GM19455 (cell line): ENCODE data around the gene OGFOD2.
A peak's percentile ranks its signal among the peaks of the same experiment; 100 is the strongest.

Experiments used
- ATAC-seq: cut with Tn5 transposase; IDR thresholded peaks from one replicate; pipeline ENCODE4 v1.9.1; 2021; ENCODE audit not compliant: unreplicated experiment

Gene OGFOD2

DNA sequence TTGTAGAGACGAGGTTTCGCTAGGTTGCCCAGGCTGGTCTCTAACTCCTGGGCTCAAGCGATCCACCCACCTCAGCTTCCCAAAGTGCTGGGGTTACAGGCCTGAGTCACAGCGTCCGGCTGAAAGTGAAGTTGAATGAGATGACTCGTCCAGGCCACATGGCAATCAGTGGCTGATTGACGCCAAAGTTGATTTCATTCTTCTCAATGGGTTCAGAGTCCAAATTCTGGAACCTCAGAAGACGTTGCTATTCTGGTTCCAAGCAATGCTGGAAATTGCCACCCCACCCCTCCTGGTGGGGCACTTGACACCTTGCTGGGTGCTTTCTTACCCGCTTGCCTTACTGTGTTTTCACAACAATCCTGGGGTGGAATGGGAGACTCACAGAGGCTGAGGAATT lies 23.6 kb upstream of the OGFOD2 start:
- ATAC-seq: no peak

DNA sequence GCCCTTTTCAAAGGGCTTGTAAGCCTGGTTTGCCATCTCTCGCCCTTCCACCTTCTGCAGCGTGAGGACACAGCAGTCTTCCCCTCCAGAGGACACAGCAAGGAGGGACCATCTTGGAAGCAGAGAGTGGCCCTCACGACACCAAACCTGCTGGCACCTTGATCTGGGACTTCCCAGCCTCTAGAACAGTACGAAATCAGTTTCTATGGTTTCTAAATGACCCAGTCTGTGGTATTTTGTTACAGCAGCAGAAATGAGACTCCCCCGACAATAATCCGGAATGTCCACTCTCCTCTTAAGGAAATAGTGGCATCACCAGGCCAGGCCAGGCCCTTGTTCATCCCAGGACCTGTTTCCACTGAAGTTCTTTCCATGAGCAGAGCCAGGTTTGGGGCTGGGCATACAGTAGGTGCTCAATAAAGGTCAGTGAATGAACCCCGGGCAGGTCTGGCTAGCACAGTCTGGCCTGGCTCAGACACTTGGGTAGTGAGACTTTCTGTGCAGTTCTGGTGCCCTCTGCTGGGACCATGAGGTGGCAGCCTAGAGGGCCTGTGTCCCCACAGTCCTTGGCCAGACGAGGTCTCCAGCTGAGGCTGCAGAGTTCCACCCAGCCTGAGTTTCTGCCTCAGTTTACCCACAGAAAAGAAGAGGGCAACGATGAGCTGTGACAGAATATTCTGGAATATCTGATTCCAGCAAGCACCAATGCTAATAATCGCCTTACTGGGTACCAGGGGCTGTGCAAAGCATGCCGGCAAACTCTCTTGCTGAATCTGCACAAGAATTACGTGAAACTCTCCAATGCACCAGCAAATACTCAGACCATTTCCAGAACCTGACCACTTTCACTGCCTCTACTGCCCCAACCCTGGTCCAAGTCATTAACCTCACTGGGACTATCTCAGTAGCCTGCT lies 22.8 kb upstream of the OGFOD2 start:
- ATAC-seq: no peak

DNA sequence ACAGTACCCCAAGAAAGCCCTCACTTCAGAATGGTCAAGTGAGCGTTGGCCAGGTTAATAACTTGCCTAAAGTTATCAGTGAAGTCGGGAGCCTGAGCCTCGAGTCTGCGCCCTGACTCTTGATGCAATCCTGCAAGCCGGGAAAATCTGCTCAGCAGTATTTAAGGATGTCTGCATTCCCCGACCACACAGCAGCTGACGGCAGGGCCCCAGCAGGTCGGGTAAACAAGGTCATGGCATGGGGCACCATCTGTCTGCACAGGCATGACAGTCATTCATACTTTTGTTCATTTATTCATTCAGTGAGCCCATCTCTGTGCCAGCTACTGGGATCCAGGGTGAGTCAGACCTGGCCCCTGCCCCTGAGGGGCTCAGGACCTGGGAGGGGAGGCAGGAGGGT lies 19.9 kb upstream of the OGFOD2 start:
- no peak for ATAC-seq

DNA sequence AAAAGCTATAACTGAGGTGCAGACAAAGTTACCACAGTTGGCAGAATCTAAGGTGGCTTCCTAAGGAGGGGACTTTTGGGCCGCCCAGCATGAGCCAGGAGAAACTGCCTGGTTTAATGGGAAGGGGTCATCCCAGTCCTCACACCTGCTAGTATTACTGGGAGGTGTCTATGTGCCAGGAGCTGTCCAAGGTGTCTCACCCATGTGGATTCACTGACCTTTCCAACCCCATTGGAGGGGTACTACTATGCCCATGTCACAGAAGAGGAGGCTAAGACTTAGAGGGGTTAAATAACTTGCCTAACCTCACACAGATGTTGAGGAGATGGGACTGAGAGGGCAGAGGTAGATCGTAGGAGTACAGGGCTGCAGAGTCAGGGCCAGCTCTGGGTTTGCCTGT lies 19.0 kb upstream of the OGFOD2 start:
- no peak for ATAC-seq

DNA sequence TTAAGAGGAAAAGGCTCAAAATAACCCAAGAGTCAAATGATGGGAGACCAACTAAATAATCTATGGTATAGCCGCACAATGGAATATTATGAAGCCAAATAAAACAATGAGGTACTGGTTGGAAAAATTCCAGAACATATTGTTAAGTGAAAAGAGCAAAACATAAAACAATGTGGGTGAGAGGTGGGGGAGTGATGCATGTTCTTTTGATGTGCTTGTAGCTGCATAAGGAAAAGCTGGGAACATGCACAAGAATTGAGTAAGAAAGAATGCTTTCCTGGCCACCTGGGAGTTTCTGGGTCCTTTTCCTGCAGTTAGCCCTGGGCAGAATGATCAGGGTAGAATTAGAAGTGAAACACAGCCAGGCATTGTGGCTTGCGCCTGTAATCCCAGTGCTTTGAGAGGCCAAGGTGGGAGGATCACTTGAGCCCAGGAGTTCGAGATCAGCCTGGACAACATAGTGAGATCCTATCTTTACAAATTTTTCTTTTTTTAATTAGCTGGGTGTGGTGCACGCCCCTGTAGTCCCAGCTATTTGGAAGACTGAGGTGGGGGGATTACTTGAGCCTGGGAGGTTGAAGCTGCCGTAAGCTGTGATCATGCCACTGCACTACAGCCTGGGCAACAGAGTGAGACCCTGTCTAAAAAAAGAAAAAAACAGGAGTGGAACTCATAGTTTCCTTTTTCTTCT lies 16.7 kb upstream of the OGFOD2 start:
- ATAC-seq: no peak

DNA sequence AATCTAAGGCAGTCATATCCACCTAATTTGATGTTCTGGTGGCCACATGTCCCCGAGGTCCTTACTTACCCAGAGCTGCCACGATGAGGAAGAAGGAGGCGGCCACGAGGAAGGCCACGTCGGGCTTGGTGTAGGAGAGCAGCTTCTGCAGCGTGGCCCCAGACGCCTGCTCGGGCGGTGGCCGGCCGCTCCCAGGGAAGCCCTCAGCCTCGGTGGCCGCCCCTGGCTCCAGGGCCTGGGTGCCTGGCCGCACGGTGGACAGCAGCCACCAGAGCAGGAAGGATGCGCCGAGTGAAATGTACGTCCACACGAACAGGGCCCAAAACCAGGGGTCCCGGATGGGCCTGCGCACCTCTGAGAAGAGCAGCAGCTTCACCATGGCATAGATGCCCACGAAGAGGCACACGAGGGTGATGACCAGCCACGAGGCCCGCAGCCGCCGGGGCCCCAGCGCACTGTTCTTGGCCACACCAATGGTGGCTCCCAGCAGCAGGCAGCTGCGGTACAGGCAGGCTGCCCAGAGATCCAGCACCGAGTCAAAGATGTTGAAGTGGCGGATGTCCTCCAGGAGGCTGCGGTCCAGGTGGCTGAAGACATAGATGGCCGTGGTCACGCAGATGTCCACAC lies 15.4 kb upstream of the OGFOD2 start:
- ATAC-seq: no peak

DNA sequence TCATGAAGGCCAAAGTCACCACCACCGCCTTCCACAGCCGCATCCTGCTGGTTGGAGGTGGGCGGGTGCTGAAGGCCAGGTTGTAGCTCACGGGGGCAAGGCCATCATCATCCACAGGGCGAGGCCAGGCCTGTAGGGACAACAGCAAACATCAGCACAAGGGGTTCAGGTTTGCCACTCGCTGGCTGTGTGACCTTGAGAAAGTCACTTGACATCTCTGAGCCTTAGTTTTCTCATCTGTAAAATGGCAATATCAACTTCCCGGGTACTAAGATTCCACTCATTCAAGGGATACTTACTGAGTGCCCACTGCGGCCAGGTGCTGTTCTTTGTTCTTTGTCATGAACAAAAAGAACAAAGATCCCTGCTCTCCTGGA lies 14.9 kb upstream of the OGFOD2 start:
- no peak for ATAC-seq

DNA sequence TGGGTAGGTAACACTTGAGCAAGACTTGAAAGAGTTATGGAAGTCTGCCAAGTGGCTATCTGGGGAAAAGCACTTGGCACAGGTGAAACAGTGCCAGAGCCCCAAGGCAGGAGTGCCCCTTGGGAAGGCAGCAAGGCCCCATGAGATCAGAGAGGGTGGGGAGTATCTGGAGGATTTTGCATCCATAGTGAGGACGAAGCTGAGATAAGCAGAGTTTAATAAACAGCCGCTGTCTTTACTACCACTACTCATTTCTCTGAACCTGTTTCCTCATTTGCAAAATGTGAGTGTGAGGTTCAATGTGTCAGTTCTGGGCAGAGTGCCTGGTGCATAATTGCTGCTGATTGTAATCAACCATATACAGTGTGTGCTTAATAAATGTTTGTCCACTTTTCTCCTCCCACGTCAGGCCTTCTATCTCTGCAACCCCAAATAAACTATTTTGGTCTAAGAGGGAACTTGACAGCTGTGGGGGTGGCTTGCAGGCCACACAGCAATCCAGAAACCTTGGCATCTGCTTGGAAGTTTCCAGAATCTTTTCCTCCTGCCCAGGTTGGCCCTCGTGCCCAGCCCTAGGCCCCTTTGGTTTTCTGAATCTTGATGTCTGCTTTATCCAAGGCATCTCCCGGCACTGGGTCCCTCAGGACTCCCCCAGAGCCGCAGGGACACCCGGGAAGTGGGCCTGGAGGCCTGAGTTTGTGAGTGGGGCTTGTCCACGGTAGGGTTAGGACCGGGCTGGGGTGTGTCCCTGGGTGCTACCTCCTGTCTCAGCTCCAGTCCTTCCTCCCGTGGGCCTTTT lies 13.3 kb upstream of the OGFOD2 start:
- no peak for ATAC-seq

DNA sequence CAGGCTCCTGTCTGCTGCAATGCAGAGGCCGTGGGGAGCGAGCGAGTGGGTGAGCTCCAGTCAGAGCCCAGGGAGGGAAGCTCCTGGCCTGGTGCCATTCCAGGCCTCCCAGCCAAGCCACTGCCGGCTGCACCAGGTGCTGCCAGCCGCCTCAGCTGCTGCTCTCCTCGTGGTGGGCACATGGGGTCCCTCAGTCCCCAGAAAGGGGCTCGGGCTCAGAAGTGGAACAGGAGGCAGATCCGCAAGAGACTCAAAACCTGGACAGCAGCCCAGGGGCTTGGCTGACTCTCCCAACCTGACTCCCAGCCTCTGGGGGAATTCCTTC lies 11.1 kb upstream of the OGFOD2 start:
- ATAC-seq: no peak

DNA sequence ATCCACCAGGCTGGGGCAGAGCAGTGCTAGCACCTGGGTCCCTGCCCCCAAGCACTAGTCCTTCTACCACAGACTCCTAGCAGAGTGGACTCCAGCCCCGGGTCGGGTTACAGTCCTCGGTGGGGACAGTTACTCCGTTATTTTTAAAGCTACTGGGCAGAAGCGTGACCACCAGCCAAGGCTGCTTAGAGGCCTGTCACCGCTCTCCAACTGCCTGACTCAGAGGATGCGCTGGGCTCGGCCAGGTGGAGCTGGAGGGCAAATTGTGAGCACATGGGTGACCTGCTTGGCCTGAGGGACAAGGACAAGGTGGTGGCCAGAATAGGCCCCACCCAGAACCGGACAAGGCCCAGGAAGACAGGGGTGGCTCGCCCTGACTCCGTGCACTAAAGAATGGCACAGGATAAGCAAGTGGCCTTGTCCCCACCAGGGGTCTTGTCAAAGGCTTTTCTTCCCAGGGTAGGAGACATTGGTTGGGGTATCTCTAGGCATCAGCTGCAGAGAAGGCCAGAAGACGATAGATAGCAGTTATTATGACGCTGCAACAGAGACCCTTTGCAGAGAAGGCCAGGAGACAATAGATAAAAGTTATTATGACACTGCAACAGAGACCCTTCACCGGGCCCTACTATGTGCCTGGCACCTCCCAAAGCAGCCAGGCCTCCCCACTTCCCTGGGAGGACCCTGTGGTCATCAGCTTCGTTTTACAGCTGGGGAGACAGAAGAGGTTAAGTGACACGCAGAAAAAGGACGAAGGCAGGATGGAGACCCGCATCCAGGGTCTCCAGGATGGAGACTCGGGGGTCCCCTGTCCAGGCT lies 10.4 kb upstream of the OGFOD2 start:
- ATAC-seq: no peak

DNA sequence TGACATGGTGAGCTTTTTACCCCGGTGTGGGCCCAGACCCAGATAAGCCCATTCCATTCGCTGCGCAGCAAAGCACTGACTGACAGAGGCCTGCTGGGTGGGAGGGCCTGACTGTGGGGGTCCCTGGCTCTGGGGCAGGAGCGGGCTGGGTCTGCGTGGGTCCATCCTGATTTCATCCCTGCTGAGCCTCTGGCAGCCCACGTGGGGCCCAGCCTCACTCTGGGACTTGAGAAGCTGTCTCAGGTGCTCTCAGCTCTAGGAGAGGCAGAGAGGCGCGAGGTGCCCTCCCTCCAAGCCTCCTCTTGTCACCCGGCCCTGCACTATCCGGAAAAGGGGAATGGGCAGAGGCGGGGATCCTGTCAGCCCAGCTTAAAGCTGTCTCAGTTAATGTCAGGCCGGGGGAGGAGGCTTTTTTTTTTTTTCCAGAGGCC lies 9.7 kb upstream of the OGFOD2 start:
- ATAC-seq: no peak

DNA sequence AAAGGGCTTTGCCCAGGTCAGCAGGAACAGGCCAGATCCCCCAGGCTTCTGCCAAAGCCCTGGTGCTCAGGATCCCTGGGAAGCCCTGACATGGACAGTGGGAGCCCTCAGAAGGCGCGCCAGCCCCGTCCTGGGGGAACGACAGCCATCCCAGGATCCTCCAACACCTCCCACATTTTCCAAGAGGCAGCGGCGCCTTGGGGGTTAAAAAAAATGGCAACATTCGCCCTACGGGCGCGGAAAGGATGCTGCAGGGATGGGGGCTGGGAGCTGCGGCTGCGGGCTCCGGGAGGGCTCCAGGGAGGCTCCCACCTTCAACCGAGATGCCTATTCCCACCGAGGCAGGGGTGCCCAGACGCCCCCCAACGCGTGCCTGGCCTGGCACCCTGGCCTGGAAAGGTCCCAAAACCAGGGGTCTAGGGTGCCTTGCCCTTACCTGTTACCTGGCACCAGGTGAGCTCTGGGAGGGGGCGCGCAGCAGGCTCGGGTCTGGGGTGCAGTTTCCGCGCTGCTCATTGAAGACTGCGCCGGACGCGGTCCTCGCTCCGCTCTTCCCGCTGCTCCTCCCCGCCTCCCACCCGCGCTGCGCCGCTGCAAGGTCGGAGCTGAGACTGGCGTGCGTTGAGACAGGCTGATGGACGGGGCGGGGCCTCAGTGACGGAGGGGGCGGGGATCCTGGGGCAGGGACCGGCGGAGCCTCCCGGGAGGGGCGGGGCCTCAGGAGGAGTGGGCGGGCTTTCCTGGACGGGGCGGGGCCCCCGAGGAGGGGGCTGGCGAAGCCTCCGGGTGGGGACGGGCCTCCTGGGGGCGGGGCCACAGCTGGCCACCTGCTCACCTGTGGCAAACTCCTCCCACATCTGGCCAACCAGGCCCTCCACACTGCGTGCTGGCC lies 8.9 kb upstream of the OGFOD2 start, which contains the start of gene ABCB9:
Gene ABCB9 (minus strand): TSS at position 613 of the 892 bp plus-strand sequence. CDS start 6,228 bp downstream, outside the sequence.
- peak; percentile 63 for ATAC-seq

DNA sequence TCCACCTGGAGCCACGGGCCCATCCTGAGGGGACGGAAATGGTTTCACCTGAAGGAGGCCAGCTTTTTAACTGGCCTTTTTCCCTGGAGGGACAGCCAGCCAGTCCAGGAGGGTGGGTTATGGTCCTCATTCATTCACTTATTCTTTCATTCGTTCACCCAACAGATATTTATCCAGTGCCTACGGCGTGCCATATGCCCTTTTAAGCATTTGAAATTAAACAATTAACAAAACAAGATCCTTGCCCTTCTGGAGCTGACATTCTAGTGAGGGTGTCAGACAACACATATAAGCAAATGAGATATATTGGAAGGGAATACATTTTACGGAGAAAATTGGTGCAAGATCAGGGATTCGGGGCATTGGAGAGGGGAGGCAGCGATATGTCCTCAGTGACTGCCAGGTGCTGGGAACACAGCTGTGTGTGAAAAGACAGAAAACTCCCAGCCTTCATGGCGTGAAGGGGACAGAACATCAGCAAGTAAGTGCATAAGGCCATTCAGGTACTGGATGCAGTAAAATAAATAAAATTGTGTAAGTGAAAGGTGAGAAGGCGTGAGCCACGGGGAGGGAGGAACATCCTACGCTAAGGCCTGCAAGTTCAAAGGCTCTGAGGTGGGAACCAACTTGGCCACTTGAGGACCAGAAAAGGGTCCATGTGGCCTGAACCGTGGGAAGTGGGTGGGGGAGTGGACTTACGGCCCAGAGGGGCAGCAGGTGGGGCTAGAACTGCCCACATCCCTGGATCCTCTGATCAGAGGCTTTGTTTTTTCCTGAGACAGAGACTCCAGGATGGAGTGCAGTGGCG lies 8.1 kb upstream of the OGFOD2 start:
- no peak for ATAC-seq

DNA sequence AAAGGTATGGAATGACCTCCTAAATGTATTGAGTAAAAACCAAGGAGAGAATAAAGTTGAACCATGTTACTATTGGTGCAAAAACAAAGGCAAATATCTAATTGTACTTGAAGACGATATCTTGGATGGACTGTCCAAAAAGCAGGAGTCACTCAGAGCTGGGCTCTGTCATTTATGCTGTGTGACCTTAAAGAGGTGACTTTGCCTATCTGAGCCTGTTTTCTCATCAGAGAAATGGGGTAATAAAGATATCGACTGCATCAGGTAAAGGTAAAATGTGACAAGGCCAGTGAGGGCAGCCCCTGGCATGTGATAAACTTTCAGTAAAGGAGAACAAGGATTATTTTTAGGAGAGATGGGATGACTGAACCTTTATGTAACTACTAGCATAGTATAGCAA lies 6.9 kb upstream of the OGFOD2 start:
- ATAC-seq: no peak

DNA sequence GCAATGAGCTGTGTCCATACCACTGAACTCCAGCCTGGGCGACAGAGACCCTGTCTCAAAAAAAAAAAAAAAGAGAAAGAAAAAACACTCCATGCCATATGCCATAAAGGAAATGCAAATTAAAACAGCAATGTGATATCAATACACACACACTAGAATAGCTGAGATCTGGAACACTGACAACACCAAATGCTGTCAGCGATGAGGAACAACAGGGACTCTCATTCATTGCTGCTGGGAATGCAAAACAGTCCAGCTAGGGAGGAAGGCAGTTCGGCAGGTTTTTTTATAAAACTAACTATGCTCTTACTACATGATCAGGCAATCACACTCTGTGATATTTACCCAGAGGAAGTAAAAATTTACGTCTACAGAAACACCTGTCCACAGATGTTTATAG lies 5.4 kb upstream of the OGFOD2 start:
- ATAC-seq: no peak

DNA sequence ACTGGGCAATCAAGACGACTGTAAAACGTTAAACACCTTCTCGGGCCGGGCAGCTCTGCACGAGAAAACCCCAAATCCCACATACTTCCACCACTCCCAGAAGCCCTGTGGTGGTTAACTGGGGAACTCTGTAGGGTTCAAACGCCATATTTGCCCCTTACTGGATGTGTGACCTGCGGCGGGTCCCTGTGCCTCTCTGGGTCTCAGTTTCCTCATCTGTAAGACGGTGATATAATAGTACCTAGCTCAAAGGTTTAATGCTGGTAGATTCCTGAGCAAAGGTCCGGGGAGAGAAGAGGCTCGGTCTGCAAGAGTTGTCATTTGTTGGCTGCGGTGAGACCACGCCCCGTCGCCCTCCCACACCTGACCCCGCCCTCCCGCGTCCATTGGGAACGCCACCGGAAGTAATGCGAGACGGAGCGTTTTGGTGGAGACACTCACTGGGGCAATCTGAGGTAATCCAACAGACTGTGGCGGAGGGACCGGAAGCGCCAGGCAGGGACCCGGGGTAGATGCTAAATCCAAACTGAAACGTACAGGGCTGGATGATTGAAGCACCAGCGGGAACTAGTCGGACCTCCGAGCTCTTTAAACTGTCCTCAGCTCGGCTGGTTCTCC lies 661 bp upstream of the OGFOD2 start:
- peak; percentile 70 for ATAC-seq

DNA sequence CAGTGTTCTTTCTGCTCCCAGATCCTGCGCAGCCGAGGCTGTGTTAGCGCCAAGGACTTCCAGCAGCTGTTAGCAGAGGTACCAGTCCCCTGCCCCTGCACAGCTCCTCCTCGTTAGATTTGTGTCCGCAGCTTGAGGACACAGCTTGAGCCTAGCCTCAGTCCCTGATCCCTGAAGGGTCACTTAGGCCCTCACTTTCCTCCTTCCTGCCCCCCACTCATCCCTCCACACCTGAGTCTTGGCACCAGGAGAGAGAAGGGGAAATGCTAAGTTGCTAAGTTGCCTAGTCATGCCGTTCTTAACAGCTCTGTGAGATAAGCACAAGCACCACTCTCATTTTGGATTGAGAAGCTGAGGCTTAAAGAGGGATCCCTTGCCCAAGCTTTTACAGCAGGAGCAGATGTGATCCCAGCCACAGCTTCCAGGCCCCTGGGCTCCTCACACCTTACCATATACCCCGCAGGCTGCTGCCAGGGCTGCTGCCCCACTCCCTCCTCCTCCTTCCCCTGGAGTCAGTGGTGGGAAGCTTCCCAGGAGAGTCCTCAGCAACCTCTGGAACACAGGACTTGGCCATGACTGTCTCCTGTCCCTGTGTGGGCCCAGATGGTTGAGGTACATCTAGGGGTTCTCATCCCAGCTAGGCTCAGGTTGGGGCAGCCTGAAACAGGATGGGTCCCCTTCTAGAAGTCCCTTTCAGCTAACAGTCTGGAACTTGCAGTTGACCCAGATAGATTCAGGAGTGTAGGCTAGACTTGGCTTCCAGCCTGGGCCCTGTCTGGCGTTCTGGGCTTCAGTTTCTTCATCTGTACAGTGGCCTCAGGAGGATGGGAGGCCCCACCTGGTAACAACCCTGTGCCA lies 975 bp downstream of the OGFOD2 start:
- no peak for ATAC-seq
